CD14-positive monocyte (primary cell): Measurements from ENCODE around the gene PARVB. TPM values are rescaled to one million over a fixed set of nuclear protein-coding genes. Genes with fewer than 3 reads are reported as not detected.

ENCODE experiments used
- DNase-seq, 3 donors: peaks; one replicate each; pipeline ENCODE4 v3.0.0-alpha.2; 2011 to 2022
- H2AFZ ChIP-seq: 2 replicates; pipeline ENCODE4 v1.6.0; 2012; ENCODE audit warnings: mild to moderate bottlenecking, low read depth, low read length, inconsistent platforms; ENCODE audit not compliant: insufficient read depth, poor library complexity, severe bottlenecking
- H3K27ac ChIP-seq, 2 donors: 1 replicate in 1 of 2; 2 replicates in 1 of 2; pipeline ENCODE4 v1.5.1; 2012 to 2013; ENCODE audit warnings: low read length in 2 of 2, control low read depth in 1 of 2, inconsistent platforms in 1 of 2, low read depth in 1 of 2, mild to moderate bottlenecking in 1 of 2
- H3K27me3 ChIP-seq, 2 donors: one replicate each; pipeline versions ENCODE4 v1.6.0 to v1.6.1; 2011 to 2013; ENCODE audit warnings: low read length in 2 of 2; ENCODE audit not compliant: control insufficient read depth in 2 of 2, insufficient read depth in 2 of 2
- H3K36me3 ChIP-seq, 2 donors: replicated peaks in 1 of 2; 1 replicate in 1 of 2; 2 replicates in 1 of 2; pipeline versions ENCODE4 v1.5.1 to v1.6.1; 2012 to 2013; ENCODE audit warnings: low read length in 2 of 2, control low read depth in 1 of 2, inconsistent platforms in 1 of 2, mild to moderate bottlenecking in 1 of 2; ENCODE audit not compliant: insufficient read depth in 2 of 2, control insufficient read depth in 1 of 2
- H3K4me1 ChIP-seq, 2 donors: 1 replicate in 1 of 2; 2 replicates in 1 of 2; pipeline versions ENCODE4 v1.5.1 to v1.6.1; 2012 to 2013; ENCODE audit warnings: low read length in 2 of 2, control low read depth in 1 of 2, inconsistent platforms in 1 of 2, mild to moderate bottlenecking in 1 of 2, moderate library complexity in 1 of 2; ENCODE audit not compliant: insufficient read depth in 2 of 2, control insufficient read depth in 1 of 2
- H3K4me2 ChIP-seq: replicated peaks from 2 replicates; pipeline ENCODE3; 2012; ENCODE audit warnings: low read length, moderate library complexity, mild to moderate bottlenecking; ENCODE audit not compliant: poor library complexity, severe bottlenecking; ENCODE audit errors: extremely low read depth
- H3K4me3 ChIP-seq, 3 experiments: fragments of 200-600 bp in 1 of 3; sonication (generic) in 1 of 3; replicated peaks in 1 of 3; 1 replicate in 2 of 3; 2 replicates in 1 of 3; pipeline ENCODE4 v1.5.1; 2011 to 2013; ENCODE audit warnings: low read length in 3 of 3, mild to moderate bottlenecking in 3 of 3, control low read depth in 2 of 3, low read depth in 2 of 3, inconsistent platforms in 1 of 3, moderate library complexity in 1 of 3
- H3K79me2 ChIP-seq: 2 replicates; pipeline ENCODE4 v1.6.0; 2012; ENCODE audit warnings: mild to moderate bottlenecking, control low read depth, inconsistent platforms, low read length, moderate library complexity; ENCODE audit not compliant: insufficient read depth
- H3K9ac ChIP-seq: 2 replicates; pipeline ENCODE4 v1.6.0; 2017; ENCODE audit warnings: low read length, mild to moderate bottlenecking; ENCODE audit not compliant: insufficient read depth, poor library complexity, severe bottlenecking
- H3K9me3 ChIP-seq, 2 donors: replicated peaks in 1 of 2; 1 replicate in 1 of 2; 2 replicates in 1 of 2; pipeline versions ENCODE4 v1.5.1 to v1.6.1; 2012 to 2013; ENCODE audit warnings: low read length in 2 of 2, control low read depth in 1 of 2; ENCODE audit not compliant: control insufficient read depth in 1 of 2, insufficient read depth in 1 of 2
- H4K20me1 ChIP-seq: 2 replicates; pipeline ENCODE4 v1.6.0; 2012; ENCODE audit warnings: mild to moderate bottlenecking, low read length, control low read depth, moderate library complexity; ENCODE audit not compliant: insufficient read depth
- H3K27ac Mint-ChIP-seq, 7 donors: one replicate each; pipeline ENCODE4 v1.8.0; 2020; ENCODE audit warnings: mild to moderate bottlenecking in 7 of 7, mixed read lengths in 7 of 7, moderate library complexity in 6 of 7, inconsistent platforms in 2 of 7
- H3K27me3 Mint-ChIP-seq, 3 donors: one replicate each; pipeline ENCODE4 v1.8.0; 2021 to 2022; ENCODE audit warnings: low read depth in 3 of 3, mild to moderate bottlenecking in 3 of 3, mixed read lengths in 3 of 3, moderate library complexity in 3 of 3, inconsistent platforms in 1 of 3
- H3K36me3 Mint-ChIP-seq, 2 donors: one replicate each; pipeline ENCODE4 v1.8.0; 2020; ENCODE audit warnings: mixed read lengths in 2 of 2, inconsistent platforms in 1 of 2, mild to moderate bottlenecking in 1 of 2
- H3K4me1 Mint-ChIP-seq: one replicate; pipeline ENCODE4 v1.8.0; 2020; ENCODE audit warnings: mild to moderate bottlenecking, mixed read lengths
- H3K4me3 Mint-ChIP-seq, 2 donors: one replicate each; pipeline ENCODE4 v1.8.0; 2020; ENCODE audit warnings: mild to moderate bottlenecking in 2 of 2, mixed read lengths in 2 of 2, moderate library complexity in 1 of 2
- H3K9me3 Mint-ChIP-seq, 7 donors: one replicate each; pipeline ENCODE4 v1.8.0; 2020 to 2022; ENCODE audit warnings: mixed read lengths in 7 of 7, mild to moderate bottlenecking in 6 of 7, moderate library complexity in 6 of 7, inconsistent platforms in 2 of 7
- CTCF ChIP-seq: fragments of 200-600 bp; IDR thresholded peaks from one replicate; pipeline ENCODE4 v1.8.0; 2022; ENCODE audit warnings: antibody characterized with exemption, mild to moderate bottlenecking
- WGBS: methylation state at CpG from one replicate; pipeline ENCODE4 v1.1.5; 2013; ENCODE audit warnings: missing lambda C conversion rate; ENCODE audit not compliant: insufficient coverage; 5-methylcytosine and 5-hydroxymethylcytosine counted together
- intact Hi-C, 2 donors: fragments of 100-400 bp; cut with micrococcal nuclease; formaldehyde crosslinking; loops; one replicate each; pipeline versions ENCODE4 v1.15.0 to v1.15.1; 2023
- polyA plus RNA-seq, 3 donors: library from polyadenylated mRNA; depleted of rRNA in 1 of 3; unstranded in 2 of 3; stranded (reverse) in 1 of 3; fragments of 300-500 nt in 2 of 3; fragments of >200 nt in 1 of 3; fragmentation: Illumina TruSeq in 2 of 3; gene quantifications; 1 replicate in 2 of 3; 2 replicates in 1 of 3; pipeline ENCODE4 v1.2.3, GENCODE V29; 2012 to 2021

PARVB gene
- polyA plus RNA-seq, 3 donors: 13.4 to 38.5 (median 17.9) TPM

- DNase-seq: no peak
- Histone ChIP-seq H3K9ac (peak overlapping the region; percentile 87), H3K36me3 (no peaks in the 10 kb centered on the region), H3K79me2 (peaks cover 50% of the 10 kb centered on the region), H3K27me3 (no peaks in the 10 kb centered on the region), H3K9me3 (no peaks in the 10 kb centered on the region), H4K20me1 (no peaks in the 10 kb centered on the region), H3K27ac (peak overlapping the region; percentile 98 to 99), H3K4me1 (peaks cover 51 to 53% of the 10 kb centered on the region in 2 donors), H2AFZ (no peak overlapping the region), H3K4me3 (peak overlapping the region; percentile 14 to 74 (median 35)), H3K4me2 (peak overlapping the region; percentile 70)
- peaks cover 55% of the 10 kb centered on the region for H3K4me1 Mint-ChIP-seq
- intact Hi-C loops: loop anchor here (1.0 to 2.0 kb wide), 2 partner anchors 42 to 147 kb away; no protein-coding TSS in a partner anchor
- H3K36me3 Mint-ChIP-seq: peaks cover 8 to 14% of the 10 kb centered on the region in 2 donors
- peaks cover 0 to 6% (median 0%) of the 10 kb centered on the region in 3 donors for H3K27me3 Mint-ChIP-seq
- peaks cover 0 to 2% (median 0%) of the 10 kb centered on the region in 7 donors for H3K9me3 Mint-ChIP-seq
- peak overlapping the region; percentile 100 for H3K27ac Mint-ChIP-seq
- no peak for TF ChIP-seq CTCF
- peak overlapping the region; percentile 83 to 89 for H3K4me3 Mint-ChIP-seq
- WGBS: 69% methylated on average over 16 of the region's 17 CpGs
Observed at GRCh38 chr22:44026066-44026629, 2.0 kb downstream of the PARVB start.

GRCh38 chr22:44026630-44027511, 2.8 kb downstream of the PARVB start:
- Histone ChIP-seq H2AFZ (no peak overlapping the region), H4K20me1 (no peaks in the 10 kb centered on the region), H3K4me3 (peak overlapping the region; percentile 15 to 74 (median 37)), H3K27ac (peak overlapping the region; percentile 98 to 99), H3K4me1 (peaks cover 56 to 59% of the 10 kb centered on the region in 2 donors), H3K9ac (peak overlapping the region; percentile 87), H3K4me2 (peak overlapping the region; percentile 70), H3K9me3 (no peaks in the 10 kb centered on the region), H3K27me3 (no peaks in the 10 kb centered on the region), H3K79me2 (peaks cover 58% of the 10 kb centered on the region), H3K36me3 (no peaks in the 10 kb centered on the region)
- DNase-seq: peak; percentile 97 to 100 (median 98)
- H3K36me3 Mint-ChIP-seq: peaks cover 12 to 18% of the 10 kb centered on the region in 2 donors
- no peak for TF ChIP-seq CTCF
- H3K27ac Mint-ChIP-seq: peak overlapping the region; percentile 100
- H3K9me3 Mint-ChIP-seq: peaks cover 0 to 2% (median 0%) of the 10 kb centered on the region in 7 donors
- intact Hi-C loops: loop anchor here (1.0 to 2.0 kb wide), 2 partner anchors 41 to 146 kb away; no protein-coding TSS in a partner anchor
- peaks cover 0 to 6% (median 0%) of the 10 kb centered on the region in 3 donors for H3K27me3 Mint-ChIP-seq
- H3K4me1 Mint-ChIP-seq: peaks cover 57% of the 10 kb centered on the region
- H3K4me3 Mint-ChIP-seq: peak overlapping the region; percentile 83 to 89
- 3% methylated on average over 22 of the region's 28 CpGs for WGBS
